SW 1271 (cell line): ENCODE results near the gene PCDH9.

Experiments used
- DNase-seq, 2 experiments: peaks; one replicate each; lab custom pipeline; 2025; lab: John Stamatoyannopoulos, UW

The PCDH9 gene

DNA sequence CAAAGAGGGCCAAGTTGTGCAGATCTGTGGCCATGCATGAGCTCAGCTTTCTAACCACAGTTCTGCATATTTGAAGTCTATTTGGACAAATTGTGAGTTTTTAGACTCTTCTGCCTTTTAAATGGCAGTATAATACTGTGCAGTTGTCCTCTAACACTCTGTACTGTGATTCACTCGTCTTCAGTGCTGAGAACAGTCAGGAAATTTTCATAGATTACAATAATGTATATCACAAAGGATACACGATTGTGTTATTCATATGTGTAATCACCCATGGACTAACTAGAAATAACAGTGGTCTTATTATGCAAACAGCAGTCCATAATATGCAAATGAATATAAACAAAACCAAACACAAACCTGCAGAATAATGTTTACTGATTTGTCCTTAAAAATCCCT lies 259.1 kb downstream of the PCDH9 start:
- no peak for DNase-seq

DNA sequence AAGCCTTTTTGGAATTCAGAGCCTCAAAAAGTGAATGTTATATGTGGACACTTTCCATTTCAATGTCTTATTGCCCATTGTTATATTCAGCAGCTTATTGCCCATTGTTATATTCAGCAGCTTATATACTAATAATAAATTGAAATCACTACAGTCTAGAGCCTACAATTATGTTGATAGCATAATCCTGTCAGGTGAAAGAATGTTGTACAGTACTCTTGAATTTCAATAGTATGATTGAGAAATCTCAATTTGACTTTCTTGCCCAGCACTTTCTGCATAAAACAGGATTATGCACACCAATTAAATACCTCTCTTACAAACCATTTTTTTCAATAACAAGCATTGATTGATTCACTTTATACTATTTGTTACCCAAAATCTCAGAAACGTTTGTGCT lies 260.8 kb downstream of the PCDH9 start:
- DNase-seq = no peak

GRCh38 chr13:66967811-66968597 lies 262.1 kb downstream of the PCDH9 start:
- DNase-seq = no peak

GRCh38 chr13:66965181-66965580 lies 265.0 kb downstream of the PCDH9 start:
- no peak for DNase-seq

DNA sequence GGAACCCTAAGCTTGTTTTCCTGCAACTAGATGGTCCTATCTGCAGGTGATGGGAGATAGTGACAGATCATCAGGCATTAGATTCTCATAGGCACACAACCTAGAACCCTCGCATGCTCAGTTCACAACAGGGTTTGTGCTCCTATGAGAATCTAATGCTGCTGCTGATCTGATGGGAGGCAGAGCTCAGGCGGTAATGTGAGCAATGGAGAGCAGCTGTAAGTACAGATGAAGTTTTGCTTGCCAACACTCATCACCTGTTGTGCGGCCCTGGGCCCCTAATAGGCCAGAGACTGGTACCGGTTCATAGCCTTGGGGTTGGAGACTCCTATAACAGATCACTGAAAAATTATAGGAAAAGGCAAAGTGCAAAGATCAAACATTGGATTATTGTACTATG lies 267.2 kb downstream of the PCDH9 start:
- DNase-seq = no peak

DNA sequence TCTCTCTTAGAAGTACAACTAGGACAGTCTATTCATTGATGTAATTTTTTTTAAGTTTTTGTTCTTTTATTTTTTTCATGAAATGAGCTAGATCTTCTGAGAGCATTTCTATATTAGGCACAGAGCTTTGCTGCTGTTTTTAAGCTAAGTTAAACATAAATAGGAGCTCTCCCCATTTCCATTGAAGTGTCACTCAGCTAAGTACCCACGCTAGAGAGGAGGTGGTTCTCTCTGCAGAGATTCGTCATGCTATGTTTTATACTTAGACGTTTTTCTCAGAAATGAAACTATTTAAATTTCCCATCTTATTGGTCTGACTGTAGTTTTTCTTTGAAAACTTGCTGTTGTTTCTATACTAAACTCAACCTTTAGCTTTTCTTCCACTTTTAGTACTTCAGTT lies 271.5 kb downstream of the PCDH9 start:
- DNase-seq = no peak

- DNase-seq = no peak
Observed at GRCh38 chr13:66952507-66952906, 277.6 kb downstream of the PCDH9 start.

DNA sequence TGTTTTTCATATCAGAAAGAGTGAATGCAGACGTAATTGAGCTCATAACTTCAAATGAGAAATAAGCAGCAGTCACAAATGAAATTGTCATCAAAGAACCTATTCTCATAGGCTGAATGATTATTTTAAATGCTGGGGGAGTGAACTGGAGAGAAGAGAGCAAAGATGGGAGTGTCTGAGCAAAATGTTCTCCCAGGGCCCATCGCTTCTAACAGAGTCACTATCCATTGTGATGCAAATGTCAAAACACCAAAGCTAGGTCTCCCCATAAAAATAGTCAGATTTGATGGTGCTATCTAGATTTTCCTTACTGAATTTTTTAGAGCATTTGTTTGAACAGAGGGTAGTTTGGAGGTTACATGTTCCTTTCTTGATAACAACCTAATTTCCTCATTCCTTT lies 278.7 kb downstream of the PCDH9 start:
- no peak for DNase-seq

DNA sequence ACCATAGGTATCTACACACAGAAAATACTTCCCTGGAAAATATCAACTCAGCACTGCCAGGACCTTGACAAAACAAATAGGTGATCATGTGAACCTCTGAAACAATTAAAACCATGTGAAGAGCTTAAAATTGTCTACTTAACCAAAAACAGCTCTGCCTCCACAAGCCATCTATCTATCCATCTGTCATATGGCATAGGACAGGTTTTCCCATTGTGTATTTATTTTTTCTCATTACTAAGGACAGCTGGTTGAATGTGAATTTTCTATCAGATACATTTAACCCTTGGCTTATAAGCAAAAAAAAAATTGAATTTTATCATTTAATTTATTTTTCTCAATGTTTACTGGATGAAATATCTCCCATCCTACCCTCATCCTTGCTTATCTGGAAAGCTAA lies 279.5 kb downstream of the PCDH9 start:
- DNase-seq = no peak

DNA sequence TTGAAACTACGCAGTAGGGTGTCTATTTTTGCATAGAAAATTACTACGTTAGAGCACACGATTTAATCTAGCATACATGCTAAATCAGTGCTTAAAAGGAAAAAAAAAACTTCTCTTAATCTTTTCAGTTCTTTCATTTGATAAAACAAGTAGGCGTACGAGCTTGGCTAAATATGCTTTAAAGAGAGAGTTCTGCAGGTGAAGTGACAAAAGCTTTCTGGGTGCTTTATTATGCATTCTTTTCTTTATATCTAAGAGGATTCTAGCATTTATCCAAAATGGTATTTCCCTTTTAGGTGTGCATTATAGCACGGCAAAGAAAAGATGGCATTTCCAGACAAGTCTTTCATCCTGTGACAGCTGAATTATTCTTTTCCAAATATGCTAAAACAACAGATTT lies 281.2 kb downstream of the PCDH9 start:
- no peak for DNase-seq

GRCh38 chr13:66943530-66943929 lies 286.6 kb downstream of the PCDH9 start:
- DNase-seq = no peak

DNA sequence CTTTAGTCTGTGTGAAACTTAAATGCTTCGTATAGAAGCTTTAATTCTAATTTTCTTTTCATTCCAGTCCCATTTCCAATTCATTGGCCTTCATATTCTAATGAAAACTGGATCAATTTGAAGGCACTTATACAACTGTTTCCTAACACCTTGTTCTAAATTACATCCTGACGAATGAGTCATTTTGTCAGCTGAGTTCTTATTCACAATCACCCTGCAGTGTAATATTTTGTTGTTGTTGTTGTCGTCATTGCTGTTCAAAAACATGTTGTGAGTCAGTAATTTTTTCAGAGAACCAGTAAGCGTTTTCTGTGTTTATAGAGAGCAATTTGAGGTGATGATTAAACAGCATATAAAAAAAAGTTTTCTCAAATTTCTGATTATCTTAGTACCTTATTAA lies 290.0 kb downstream of the PCDH9 start:
- DNase-seq = no peak

DNA sequence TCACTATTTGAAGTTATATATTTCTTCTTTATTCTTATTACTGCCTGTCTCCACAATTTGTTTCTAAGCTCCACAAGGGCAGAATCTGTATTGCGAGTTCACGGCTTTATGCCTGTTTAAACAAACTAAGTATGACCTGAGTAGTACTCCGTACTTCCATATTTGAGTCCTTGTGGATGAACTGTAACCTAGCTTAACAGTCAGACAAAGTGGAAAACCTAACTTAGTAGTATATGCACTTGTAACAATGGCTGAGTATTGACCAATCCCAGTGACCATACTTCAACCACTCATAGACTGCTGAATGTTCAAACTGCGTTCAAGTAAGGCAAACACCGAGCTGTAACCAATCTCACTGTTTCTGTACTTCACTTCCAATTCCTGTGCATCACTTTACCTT lies 292.7 kb downstream of the PCDH9 start:
- DNase-seq = no peak

DNA sequence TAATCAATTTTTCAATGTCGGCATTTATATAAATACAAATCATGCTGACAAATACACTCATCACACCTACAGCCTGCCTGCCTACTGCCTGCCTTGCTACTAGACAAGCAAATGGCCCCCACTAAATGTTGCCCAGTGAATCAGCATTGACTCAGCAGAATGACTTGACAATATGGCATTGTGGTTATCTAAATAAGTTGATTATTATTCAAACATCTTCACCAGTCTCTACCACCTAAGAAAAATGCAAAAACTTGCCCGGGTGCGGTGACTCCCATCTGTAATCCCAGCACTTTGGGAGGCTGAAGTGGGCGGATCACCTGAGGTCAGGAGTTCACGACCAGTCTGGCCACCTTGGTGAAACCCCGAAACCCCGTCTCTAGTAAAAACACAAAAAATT lies 296.1 kb downstream of the PCDH9 start:
- no peak for DNase-seq

GRCh38 chr13:66933527-66933926 lies 296.6 kb downstream of the PCDH9 start:
- DNase-seq = no peak

DNA sequence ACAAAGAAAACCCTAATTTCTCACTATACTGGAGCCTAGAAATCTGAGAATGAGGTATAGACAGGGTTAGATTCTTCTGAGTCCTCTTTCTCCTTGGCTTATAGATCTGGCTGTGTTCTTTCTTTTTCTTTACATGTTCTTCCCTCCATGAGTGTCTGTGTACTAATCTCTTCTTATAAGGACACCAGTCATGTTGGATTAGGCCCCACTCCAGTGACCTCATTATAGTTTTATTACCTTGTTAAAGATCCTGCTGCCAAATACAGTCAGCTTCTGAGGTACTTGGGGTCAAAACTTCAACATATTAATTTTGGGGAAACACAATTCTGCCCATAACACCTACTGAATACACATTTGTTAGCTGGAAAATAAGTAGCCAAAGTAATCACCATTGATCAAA lies 302.6 kb downstream of the PCDH9 start:
- DNase-seq = no peak

- no peak for DNase-seq
Observed at GRCh38 chr13:66926851-66927524, 303.1 kb downstream of the PCDH9 start.

GRCh38 chr13:66926200-66926850 lies 303.8 kb downstream of the PCDH9 start:
- no peak for DNase-seq

DNA sequence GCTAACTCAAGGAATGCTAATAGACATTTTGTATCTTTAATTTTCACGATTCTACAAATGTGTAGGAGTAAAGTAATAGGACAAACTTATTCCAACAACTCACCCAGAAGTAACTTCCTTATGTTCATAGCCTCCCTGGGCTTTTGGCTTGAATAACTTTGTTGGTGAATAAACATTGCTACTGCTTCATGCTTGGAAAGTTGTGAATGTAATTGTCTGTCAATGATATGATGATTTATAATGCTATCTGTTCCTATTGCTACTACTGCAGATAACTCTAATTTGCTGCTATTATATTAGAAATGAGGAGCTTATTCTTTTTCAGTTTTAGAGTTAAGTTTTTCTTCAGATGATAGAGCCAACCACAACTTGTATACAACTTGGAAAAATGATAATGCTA lies 307.7 kb downstream of the PCDH9 start:
- DNase-seq = no peak

- DNase-seq = no peak
Observed at GRCh38 chr13:66921437-66921836, 308.7 kb downstream of the PCDH9 start.

DNA sequence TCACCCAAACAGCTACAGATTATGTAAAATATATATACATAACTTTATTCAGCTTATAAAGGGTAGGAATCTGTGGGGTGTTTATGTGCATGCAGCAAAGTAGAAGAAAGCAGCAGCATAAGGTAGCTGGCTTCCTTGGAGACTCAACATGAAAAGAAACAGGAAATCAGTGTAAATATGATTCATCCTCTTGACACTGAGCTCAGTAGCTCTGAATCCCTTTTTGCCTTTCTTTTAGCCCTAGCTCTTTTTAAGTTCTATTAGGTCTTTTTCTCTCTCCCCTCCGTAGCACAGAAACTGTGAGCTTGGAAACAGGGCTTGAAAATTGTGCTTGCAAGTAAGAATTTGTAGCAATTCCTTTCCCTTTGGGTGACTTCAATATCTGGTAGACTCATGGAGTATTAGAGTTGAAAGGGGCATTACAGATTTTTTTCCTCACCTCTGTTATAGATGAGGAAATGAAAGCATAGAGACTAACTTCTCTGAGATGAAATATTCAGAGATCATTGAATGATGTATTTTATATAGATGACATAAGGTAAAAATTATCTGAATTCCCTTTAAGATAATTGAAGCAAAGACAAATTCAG lies 314.4 kb downstream of the PCDH9 start:
- DNase-seq = no peak

DNA sequence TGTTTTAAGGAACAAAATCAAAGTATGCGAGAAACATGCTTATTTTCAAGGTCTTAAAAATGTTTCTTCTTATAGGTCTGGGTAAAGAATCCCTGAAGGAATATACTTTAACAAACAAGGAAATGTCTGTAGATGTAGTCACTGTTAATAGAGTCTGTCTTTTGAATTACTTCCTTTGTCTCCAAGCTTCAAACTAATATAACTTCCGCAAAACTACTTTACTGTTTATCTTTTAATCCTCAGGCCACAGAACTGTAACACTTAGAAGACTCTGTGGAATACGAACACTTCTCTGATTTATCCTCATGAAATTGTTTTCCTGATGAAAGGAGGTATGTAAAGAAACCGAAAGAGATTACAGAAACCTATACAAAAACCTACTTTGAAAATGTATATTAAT lies 316.0 kb downstream of the PCDH9 start:
- no peak for DNase-seq

DNA sequence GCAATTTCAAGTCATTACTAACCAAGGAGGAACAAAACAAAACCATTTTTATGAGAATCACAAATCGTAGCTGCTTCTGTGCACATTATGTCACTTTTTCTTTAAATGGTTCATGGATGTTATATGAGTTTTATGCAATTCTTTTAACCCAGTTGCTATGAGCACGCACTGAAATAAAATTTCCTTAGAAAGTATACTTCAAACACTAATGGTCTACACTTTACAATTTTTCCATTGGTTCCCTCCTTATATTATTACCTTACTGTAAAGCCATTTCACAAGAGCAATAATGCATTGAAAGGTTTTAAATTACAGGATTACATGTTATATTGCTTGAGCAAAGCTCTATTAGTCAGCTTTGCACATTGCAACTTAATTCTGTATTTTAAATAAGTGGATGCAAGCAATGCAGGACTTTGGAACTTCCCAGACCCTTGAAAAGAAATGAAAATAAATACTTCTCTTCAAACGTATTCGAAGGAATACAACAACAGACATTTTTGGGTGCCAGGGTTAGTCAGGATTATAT lies 318.7 kb downstream of the PCDH9 start:
- no peak for DNase-seq
